Neuronal stem cell (in vitro differentiated cells): ENCODE results near the gene SLC22A23.

ENCODE experiments used
- DNase-seq: peaks from one replicate; pipeline ENCODE4 v3.0.0-alpha.2; 2013; ENCODE audit warnings: low spot score
- H2AFZ ChIP-seq: one replicate; pipeline ENCODE4 v1.6.1; 2013; ENCODE audit warnings: mild to moderate bottlenecking, low read length, inconsistent platforms
- H2AK5ac ChIP-seq: 2 replicates; pipeline ENCODE4 v1.6.1; 2013; ENCODE audit warnings: low read depth, mild to moderate bottlenecking, inconsistent platforms, low read length, moderate library complexity, mixed read lengths
- H2BK120ac ChIP-seq: 2 replicates; pipeline ENCODE4 v1.6.1; 2013; ENCODE audit warnings: low read depth, mild to moderate bottlenecking, inconsistent platforms, low read length, moderate library complexity, mixed read lengths
- H2BK12ac ChIP-seq: one replicate; pipeline ENCODE4 v1.6.1; 2013; ENCODE audit warnings: low read length, inconsistent platforms
- H2BK15ac ChIP-seq: 2 replicates; pipeline ENCODE4 v1.6.1; 2013; ENCODE audit warnings: mild to moderate bottlenecking, low read length, inconsistent platforms, mixed read lengths
- H2BK5ac ChIP-seq: one replicate; pipeline ENCODE4 v1.6.1; 2013; ENCODE audit warnings: inconsistent platforms, mild to moderate bottlenecking, low read length, moderate library complexity
- H3K14ac ChIP-seq: one replicate; pipeline ENCODE4 v1.6.1; 2013; ENCODE audit warnings: low read length, inconsistent platforms
- H3K18ac ChIP-seq: 2 replicates; pipeline ENCODE4 v1.6.1; 2013; ENCODE audit warnings: low read length, inconsistent platforms
- H3K23ac ChIP-seq: 2 replicates; pipeline ENCODE4 v1.6.1; 2013; ENCODE audit warnings: low read depth, mild to moderate bottlenecking, mixed read lengths, low read length, inconsistent platforms; ENCODE audit not compliant: poor library complexity
- H3K27ac ChIP-seq: replicated peaks from 3 replicates; pipeline ENCODE4 v1.5.1; 2013; ENCODE audit warnings: low read length, inconsistent platforms
- H3K27me3 ChIP-seq, 3 experiments: 2 replicates each; pipeline ENCODE4 v1.6.1; 2013; ENCODE audit warnings: low read length in 3 of 3, mild to moderate bottlenecking in 2 of 3, inconsistent platforms in 1 of 3, low read depth in 1 of 3, mixed read lengths in 1 of 3, moderate library complexity in 1 of 3; ENCODE audit not compliant: control insufficient read depth in 3 of 3, insufficient read depth in 3 of 3
- H3K36me3 ChIP-seq, 2 donors: replicated peaks in 1 of 2; 2 replicates each; pipeline ENCODE4 v1.6.1; 2013; ENCODE audit warnings: low read length in 2 of 2; ENCODE audit not compliant: control insufficient read depth in 2 of 2, insufficient read depth in 2 of 2
- H3K4ac ChIP-seq: 2 replicates; pipeline ENCODE4 v1.6.1; 2013; ENCODE audit warnings: inconsistent platforms, mild to moderate bottlenecking, low read length, moderate library complexity
- H3K4me1 ChIP-seq, 2 donors: 1 replicate in 1 of 2; 2 replicates in 1 of 2; pipeline ENCODE4 v1.6.1; 2013; ENCODE audit warnings: low read length in 2 of 2, low read depth in 1 of 2; ENCODE audit not compliant: control insufficient read depth in 2 of 2, insufficient read depth in 1 of 2
- H3K4me2 ChIP-seq: one replicate; pipeline ENCODE4 v1.6.1; 2013; ENCODE audit warnings: mild to moderate bottlenecking, low read length, inconsistent platforms; ENCODE audit not compliant: insufficient read depth, poor library complexity, severe bottlenecking
- H3K4me3 ChIP-seq, 2 donors: 2 replicates each; pipeline ENCODE4 v1.5.1; 2013; ENCODE audit warnings: low read length in 2 of 2, mild to moderate bottlenecking in 2 of 2, inconsistent platforms in 1 of 2, moderate library complexity in 1 of 2
- H3K79me1 ChIP-seq: one replicate; pipeline ENCODE4 v1.6.1; 2013; ENCODE audit warnings: low read depth, mild to moderate bottlenecking, inconsistent platforms, low read length, moderate library complexity
- H3K9ac ChIP-seq: one replicate; pipeline ENCODE4 v1.6.1; 2013; ENCODE audit warnings: mild to moderate bottlenecking, low read depth, low read length, inconsistent platforms; ENCODE audit not compliant: poor library complexity
- H3K9me3 ChIP-seq, 2 donors: replicated peaks in 1 of 2; 2 replicates each; pipeline versions ENCODE3 to v1.6.1; 2013; ENCODE audit warnings: low read length in 2 of 2, mild to moderate bottlenecking in 2 of 2, inconsistent platforms in 1 of 2, low read depth in 1 of 2, mixed read lengths in 1 of 2, moderate library complexity in 1 of 2; ENCODE audit not compliant: control insufficient read depth in 2 of 2, insufficient read depth in 1 of 2
- H4K8ac ChIP-seq: one replicate; pipeline ENCODE4 v1.6.1; 2013; ENCODE audit warnings: low read depth, mild to moderate bottlenecking, inconsistent platforms, low read length, moderate library complexity
- H4K91ac ChIP-seq: one replicate; pipeline ENCODE4 v1.6.1; 2013; ENCODE audit warnings: low read length, low read depth, mild to moderate bottlenecking, inconsistent platforms; ENCODE audit not compliant: poor library complexity
- WGBS, 2 donors: extraction: QIAGEN DNeasy Blood & Tissue Kit; methylation state at CpG; one replicate each; pipeline ENCODE4 v1.1.7; 2013; ENCODE audit warnings: missing lambda C conversion rate in 2 of 2, mixed read lengths in 1 of 2; ENCODE audit not compliant: insufficient read length in 2 of 2, insufficient replicate concordance in 1 of 2; ENCODE audit errors: extremely low coverage in 2 of 2; 5-methylcytosine and 5-hydroxymethylcytosine counted together

Gene SLC22A23

GRCh38 chr6:3252369-3252768 is 204.5 kb downstream of the SLC22A23 start:
- no peak overlapping the region for H2BK15ac ChIP-seq
- peaks cover 19 to 31% of the 10 kb centered on the region in 2 donors for H3K4me1 ChIP-seq
- H3K36me3 ChIP-seq = no peaks in the 10 kb centered on the region
- H2BK12ac ChIP-seq = no peak overlapping the region
- H3K9me3 ChIP-seq = no peaks in the 10 kb centered on the region
- no peak overlapping the region for H3K4ac ChIP-seq
- no peaks in the 10 kb centered on the region for H3K79me1 ChIP-seq
- no peak overlapping the region for H4K8ac ChIP-seq
- peak overlapping the region; percentile 1 for H3K9ac ChIP-seq
- no peak overlapping the region for H3K4me2 ChIP-seq
- no peak overlapping the region for H3K27ac ChIP-seq
- H3K23ac ChIP-seq = peak overlapping the region; percentile 21
- no CpG with 5 or more reads among the region's 10 CpGs for WGBS, 2 donors
- H3K14ac ChIP-seq = no peak overlapping the region
- H2AK5ac ChIP-seq = peak overlapping the region; percentile 16
- H2BK5ac ChIP-seq = no peak overlapping the region
- no peak for DNase-seq
- no peak overlapping the region for H3K18ac ChIP-seq
- no peak overlapping the region for H2AFZ ChIP-seq
- H3K4me3 ChIP-seq = no peak overlapping the region
- H4K91ac ChIP-seq = no peak overlapping the region
- peaks cover 0 to 3% (median 0%) of the 10 kb centered on the region in 3 experiments for H3K27me3 ChIP-seq
- H2BK120ac ChIP-seq = no peak overlapping the region

DNA sequence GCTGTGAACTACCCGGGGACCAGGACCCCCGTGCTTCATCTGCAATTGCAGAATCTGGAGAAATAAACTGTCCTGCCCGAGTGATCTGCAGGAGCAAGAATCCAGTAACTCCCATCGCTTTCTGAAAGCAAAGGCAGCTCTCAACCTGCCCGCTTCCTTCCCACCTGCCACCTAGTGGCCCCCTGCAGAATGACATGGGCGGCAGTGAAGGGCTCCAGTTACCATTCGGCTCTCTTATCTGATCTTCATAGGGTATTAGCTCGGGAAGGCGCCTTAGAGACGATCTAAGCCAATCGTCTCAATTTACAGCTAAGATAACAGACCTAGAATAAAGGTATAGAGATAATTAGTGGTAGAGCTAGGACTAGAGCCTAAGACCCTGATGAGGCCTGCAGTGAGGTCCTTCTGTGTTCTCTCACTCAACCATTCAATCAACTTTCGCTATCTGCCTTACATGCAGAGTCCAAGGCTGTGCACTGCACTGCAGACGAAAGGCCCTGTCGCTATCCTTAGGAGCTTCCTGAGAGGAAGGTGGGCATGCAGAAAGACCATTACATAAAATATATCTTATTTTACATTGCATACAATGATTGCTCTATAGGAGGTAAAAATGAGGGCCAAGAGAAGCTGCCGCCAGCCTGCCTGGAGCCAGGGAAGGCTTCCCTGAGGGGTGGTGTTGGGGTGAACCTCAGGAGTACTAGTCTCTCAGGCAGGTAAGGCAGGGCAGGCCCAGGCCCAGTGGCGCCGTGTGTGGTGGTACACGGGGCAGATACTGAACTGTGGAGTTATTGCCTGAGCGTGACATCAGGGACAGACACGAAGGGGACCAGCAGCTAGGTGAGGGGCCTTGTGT is 205.2 kb downstream of the SLC22A23 start:
- Histone ChIP-seq H3K4me3 (no peak overlapping the region), H3K27me3 (no peaks in the 10 kb centered on the region), H3K9ac (peak overlapping the region; percentile 1), H2BK15ac (no peak overlapping the region), H3K23ac (peak overlapping the region; percentile 21), H2AFZ (peak overlapping the region; percentile 66), H3K4me2 (no peak overlapping the region), H2AK5ac (peak overlapping the region; percentile 58), H3K27ac (no peak overlapping the region), H3K4ac (no peak overlapping the region), H3K14ac (no peak overlapping the region), H4K8ac (no peak overlapping the region), H3K4me1 (peaks cover 22 to 35% of the 10 kb centered on the region in 2 donors), H4K91ac (no peak overlapping the region), H3K9me3 (no peaks in the 10 kb centered on the region), H2BK12ac (peak overlapping the region; percentile 91), H3K36me3 (no peaks in the 10 kb centered on the region), H3K79me1 (no peaks in the 10 kb centered on the region), H3K18ac (peak overlapping the region; percentile 80), H2BK5ac (no peak overlapping the region), H2BK120ac (no peak overlapping the region)
- peak; percentile 76 for DNase-seq
- WGBS, 2 donors = no CpG with 5 or more reads among the region's 20 CpGs

GRCh38 chr6:3250231-3250675 is 206.6 kb downstream of the SLC22A23 start:
- WGBS, 2 donors = no CpG with 5 or more reads among the region's 9 CpGs
- Histone ChIP-seq H3K9me3 (no peaks in the 10 kb centered on the region), H2BK5ac (no peak overlapping the region), H3K4me2 (no peak overlapping the region), H3K14ac (no peak overlapping the region), H2BK12ac (no peak overlapping the region), H3K4me1 (peaks cover 22 to 35% of the 10 kb centered on the region in 2 donors), H3K4ac (no peak overlapping the region), H3K18ac (peak overlapping the region; percentile 68), H3K23ac (no peak overlapping the region), H3K27me3 (no peaks in the 10 kb centered on the region), H2AFZ (no peak overlapping the region), H2BK15ac (peak overlapping the region; percentile 79), H2AK5ac (no peak overlapping the region), H3K27ac (no peak overlapping the region), H4K8ac (no peak overlapping the region), H4K91ac (no peak overlapping the region), H2BK120ac (no peak overlapping the region), H3K79me1 (no peaks in the 10 kb centered on the region), H3K9ac (no peak overlapping the region), H3K36me3 (peaks cover 0 to 5% of the 10 kb centered on the region in 2 donors), H3K4me3 (no peak overlapping the region)
- no peak for DNase-seq

DNA sequence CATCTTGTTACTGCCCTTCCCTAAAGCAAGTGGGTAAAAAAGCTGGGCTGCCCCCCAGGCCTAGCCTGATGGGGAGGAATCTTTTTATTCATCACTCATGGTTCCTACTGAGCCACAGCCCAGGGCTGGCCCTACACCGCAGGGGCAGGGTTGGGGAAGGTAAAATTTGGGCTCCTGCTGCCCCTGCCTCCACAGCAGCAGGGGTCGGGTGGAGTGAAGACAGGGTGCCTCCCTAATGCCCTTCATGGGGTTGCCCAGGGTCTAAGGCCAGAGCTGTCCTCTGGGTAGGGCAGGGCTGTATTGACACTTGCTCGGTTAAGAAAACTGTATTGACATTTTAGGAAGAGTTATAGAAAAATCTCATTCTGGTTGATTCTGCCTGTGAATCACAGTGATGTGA is 207.0 kb downstream of the SLC22A23 start:
- no CpG with 5 or more reads among the region's 3 CpGs for WGBS, 2 donors
- Histone ChIP-seq H3K27ac (peak overlapping the region; percentile 7), H3K27me3 (no peaks in the 10 kb centered on the region)

More for the DNA sequence above, 207.0 kb downstream of the SLC22A23 start:
- Histone ChIP-seq H3K18ac (peak overlapping the region; percentile 64), H3K23ac (no peak overlapping the region), H3K79me1 (no peaks in the 10 kb centered on the region), H2BK15ac (no peak overlapping the region), H3K4me2 (no peak overlapping the region), H2BK5ac (no peak overlapping the region), H2AFZ (no peak overlapping the region), H4K8ac (no peak overlapping the region), H2AK5ac (peak overlapping the region; percentile 30), H3K9me3 (no peaks in the 10 kb centered on the region), H2BK12ac (peak overlapping the region; percentile 59), H3K36me3 (peaks cover 0 to 9% of the 10 kb centered on the region in 2 donors), H3K4ac (no peak overlapping the region), H3K4me1 (peaks cover 22 to 35% of the 10 kb centered on the region in 2 donors), H3K14ac (peak overlapping the region; percentile 65), H3K9ac (no peak overlapping the region), H4K91ac (no peak overlapping the region), H3K4me3 (no peak overlapping the region), H2BK120ac (no peak overlapping the region)
- no peak for DNase-seq
